Middle frontal gyrus (tissue), 1 donor: ENCODE data around the gene PRRT4.
A peak's percentile ranks its signal among the peaks of the same experiment; 100 is the strongest.

Experiments used
- DNase-seq: peaks from one replicate; pipeline ENCODE4 v3.0.0-alpha.2; 2015; ENCODE audit warnings: low spot score; ENCODE audit errors: extremely low spot score

Gene PRRT4

DNA sequence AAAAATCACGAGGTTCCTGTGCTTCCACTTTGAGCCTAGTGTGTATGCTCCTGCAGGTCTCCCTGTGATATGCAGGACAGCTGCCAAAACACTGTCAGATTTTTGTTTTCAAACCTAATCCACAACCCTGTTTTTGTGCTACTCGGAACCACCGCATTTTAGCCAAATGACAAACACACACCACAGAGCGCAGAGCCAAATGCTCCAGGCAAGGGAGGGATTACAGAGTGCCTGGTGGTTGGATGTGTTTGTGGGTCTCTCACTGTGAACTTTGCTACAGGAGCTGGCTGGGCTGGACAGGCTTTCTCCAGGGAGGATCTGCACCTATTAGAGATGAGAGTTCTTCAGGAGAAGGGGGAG is 12.0 kb downstream of the PRRT4 start:
- no peak for DNase-seq

DNA sequence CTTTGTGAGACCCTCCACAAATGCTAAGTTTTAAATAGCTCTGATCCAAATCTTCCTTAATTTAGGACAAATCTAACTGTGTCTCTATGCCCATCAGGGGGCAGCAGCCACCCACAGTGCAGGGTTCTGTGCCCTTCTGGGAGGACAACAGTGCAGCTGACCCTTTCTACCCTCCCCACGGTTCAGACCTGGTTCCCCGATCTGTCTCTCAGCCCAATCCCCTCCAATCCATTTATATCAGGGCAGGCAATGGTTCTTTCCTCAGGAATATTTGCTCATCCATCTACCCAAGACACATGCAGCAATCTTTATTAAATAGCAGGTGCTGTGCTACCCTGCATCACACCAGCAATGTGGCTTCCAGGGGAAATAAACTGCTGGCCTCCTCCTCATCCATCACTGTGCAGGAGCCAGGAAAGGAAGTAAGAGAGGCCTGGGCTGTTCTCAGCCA is 13.8 kb downstream of the PRRT4 start:
- DNase-seq: peak; percentile 9

DNA sequence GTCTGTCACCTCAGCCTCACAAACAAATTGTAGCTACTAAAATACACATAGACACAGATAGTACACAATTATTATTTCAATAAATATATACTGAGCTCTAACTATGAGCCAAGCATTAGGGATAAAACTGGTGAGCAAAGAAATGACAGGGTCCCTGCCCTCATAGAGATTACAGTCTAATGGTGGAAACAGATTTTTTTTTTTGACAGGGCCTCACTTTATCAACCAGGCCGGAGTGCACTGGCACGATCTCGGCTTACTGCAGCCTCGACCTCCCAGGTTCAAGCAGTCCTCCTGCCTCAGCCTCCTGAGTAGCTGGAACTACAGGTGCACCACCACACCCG is 17.1 kb downstream of the PRRT4 start:
- no peak for DNase-seq

DNA sequence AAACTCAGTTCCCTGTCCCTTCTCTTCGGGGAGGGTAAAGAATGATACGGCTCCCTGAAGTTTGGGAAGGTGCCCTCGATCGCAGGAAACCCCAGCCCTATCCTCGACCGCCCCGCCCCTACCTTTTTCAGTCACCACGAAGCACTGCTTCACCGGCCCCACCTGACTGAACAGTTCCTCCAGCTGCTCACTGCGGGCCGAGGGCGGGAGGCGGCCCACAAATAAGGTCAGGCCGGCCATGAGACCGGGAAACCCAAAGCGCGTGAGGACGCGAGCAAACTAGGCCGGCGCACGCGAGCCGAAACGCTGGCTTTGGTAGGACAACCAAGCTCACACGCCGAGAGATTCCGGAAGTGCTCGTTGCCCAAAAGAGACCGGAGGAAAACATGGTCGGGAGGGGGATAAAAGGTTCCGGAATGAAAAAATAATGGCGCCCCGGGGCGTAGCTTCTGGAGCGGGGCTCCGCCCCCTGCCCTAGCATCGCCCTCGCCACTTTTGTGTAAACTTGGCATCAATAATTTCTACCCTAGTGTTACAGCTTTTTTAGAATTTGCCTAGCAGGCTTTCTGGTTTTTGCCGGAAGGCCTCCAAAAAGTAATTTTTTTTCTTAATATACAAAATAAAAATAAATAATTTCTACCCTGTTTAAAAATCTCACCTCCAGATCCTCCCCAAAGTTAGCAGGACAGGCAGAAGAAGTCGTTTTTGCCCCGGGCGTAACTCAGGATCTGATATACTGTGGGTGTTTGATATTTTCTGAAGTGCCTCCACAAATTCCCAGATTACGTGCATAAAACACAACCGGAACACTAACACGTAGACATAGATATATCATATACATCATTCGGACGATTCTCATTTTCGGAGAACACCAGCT is 17.7 kb downstream of the PRRT4 start, which contains the start of gene RBM28:
Gene RBM28, minus strand, starts transcription at position 355 of the 877 bp plus-strand sequence. Its CDS starts 115 bp downstream, at position 240.
- DNase-seq: peak; percentile 83

DNA sequence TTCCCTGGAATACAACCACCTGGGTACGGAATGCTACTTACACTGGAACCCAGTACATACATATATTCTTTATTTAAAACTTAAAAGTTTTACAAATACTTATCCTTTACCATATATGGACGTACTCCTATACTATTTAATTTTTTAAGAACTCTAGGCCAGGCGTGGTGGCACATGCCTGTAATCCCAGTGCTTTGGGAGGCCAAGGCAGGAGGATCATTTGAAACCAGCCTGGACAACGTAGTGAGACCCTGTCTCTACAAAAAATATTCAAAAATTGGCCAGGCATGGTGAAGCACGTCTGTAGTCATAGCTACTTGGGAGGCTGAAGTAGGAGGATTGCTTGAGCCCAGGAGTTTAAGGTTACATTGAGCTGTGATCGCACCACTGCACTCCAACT is 19.8 kb downstream of the PRRT4 start:
- DNase-seq: no peak

- no peak for DNase-seq
Observed at GRCh38 chr7:128335730-128336129, 25.8 kb downstream of the PRRT4 start.

GRCh38 chr7:128324368-128324680 is 37.2 kb downstream of the PRRT4 start:
- no peak for DNase-seq

DNA sequence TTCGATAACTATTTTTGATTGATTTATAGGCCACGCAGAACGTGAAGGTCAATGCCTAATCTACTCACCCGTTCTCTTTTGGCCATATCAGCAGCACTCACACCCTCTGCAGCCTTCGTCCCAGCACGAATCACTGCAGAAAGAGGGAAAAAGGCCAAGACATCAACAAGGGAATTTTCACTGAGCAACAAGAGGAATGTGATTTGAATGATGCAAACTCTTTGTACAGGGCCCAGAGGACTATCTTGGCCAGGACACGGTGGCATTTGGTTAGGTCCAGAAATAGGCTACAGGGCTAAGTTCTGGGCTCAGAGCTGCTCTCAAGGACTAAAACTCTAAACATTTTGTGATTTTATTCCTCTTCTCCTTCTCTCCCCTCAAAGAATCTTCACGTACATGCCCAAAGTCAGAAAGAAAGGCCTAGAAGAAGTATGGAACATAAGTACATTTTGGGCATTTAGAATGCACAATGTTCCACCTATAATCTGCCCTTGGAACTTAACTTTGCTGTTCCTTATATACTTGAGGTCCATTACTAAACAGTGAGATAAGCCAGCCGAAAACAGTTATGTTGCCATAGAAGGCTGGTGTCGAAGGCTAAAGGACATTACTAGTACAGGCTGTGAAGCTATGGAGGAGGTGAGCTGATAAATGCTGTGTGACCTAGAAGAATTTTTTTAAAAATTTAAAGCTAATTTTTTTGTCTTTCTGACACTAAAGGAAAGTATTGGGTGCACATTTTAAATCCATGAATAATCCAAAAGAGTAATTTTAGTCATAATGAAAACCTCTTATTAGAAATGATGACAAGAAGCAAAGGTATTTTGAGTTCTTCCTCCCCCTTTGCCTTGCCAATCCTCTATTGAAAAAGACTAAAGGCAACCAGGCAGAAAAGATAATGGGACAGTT is 37.8 kb downstream of the PRRT4 start:
- no peak for DNase-seq

GRCh38 chr7:128323040-128323439 is 38.5 kb downstream of the PRRT4 start:
- no peak for DNase-seq

DNA sequence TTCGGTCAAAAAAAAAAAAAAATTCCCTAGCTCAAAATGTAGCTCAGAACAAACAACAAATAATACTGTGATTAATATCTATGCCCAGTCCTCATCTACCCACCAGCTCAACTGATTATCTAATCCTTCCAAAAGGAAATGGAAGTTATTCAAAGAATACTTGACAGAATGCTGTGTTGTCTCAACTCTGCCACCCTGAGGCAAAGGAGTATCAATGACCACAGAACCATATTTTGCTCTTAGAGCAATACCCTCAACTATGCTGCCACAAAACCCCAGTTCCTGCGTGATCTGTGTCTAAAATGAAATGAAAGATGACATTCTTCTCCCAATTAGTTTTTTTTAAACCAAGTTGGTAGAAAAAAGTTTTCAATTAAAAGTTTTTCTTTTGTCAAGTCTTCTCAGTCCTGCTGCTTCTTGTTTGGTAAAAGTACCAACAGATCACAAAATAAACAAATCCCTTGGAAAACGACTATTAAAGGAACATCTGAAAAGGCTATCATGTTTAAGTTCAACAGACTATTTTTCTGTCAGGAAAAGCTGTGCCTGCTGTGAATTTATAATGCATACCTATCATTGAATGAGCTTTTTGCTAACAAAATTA is 39.3 kb downstream of the PRRT4 start:
- peak; percentile 11 for DNase-seq

DNA sequence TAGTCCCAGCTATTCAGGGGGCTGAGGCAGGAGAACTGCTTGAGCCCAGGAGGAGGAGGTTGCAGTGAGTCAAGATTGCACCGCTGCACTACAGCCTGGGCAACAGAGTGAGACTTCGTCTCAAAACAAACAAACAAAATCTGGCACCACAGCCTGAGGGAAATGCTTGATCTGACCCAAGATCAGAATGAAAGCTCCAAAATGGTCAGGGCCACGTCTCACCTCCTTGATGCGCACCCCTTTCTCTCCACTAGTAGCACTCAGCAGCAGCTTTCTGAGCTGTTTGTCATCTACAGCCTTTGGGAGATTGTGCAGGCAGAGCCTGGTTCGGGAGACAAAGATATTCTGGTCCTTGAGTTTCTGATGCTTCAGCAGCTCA is 40.5 kb downstream of the PRRT4 start:
- DNase-seq: no peak

GRCh38 chr7:128318691-128319090 is 42.8 kb downstream of the PRRT4 start:
- no peak for DNase-seq

- DNase-seq: no peak
Observed at GRCh38 chr7:128311013-128311412, 50.5 kb downstream of the PRRT4 start.

- no peak for DNase-seq
Observed at GRCh38 chr7:128310499-128310898, 51.0 kb downstream of the PRRT4 start.

GRCh38 chr7:128309976-128310375 is 51.5 kb downstream of the PRRT4 start:
- DNase-seq: no peak

GRCh38 chr7:128309124-128309523 is 52.4 kb downstream of the PRRT4 start:
- no peak for DNase-seq

DNA sequence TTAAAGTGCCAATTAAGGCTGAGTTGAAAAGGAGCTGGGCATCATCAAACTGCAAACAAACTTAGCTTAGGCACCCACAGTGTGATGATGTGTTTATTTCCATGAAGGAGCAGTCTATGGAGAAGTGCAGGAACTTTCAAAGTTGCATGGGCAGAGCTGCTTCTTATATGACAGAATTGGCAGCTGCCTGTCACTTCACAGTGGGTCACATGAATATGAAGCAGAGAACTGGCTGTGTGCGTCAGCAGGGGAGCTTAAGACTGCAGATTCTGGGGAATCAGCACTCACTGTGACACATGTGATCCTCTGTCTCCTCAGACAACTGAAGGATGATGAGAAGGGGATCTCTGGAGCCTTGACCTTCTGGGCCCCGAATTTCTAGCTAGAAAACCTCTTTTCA is 54.4 kb downstream of the PRRT4 start:
- DNase-seq: no peak

GRCh38 chr7:128304212-128304611 is 57.3 kb downstream of the PRRT4 start:
- no peak for DNase-seq

DNA sequence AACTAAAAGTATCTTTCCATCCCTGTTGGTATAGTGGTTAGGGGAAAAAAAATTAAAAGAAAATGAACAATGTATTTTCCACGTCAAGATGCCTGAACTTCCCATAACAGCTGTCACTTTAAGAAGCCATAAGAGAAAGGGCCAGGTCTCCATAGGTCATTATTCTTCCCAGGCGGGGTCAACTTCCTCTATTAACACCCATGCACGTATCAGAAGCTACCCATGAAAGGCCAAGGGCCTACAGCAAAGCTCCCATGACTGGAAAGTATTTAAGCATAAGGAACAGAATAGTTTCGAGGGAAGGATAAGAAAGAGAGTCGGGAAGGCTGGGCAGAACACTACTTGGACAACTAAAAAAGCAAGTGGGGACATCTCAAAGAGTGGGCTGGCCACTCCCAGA is 57.8 kb downstream of the PRRT4 start:
- DNase-seq: no peak

- DNase-seq: no peak
Observed at GRCh38 chr7:128303133-128303532, 58.4 kb downstream of the PRRT4 start.

GRCh38 chr7:128302139-128302538 is 59.4 kb downstream of the PRRT4 start:
- DNase-seq: no peak
